Effector memory CD4-positive, alpha-beta T cell (primary cell): ENCODE measurements around the gene MIDN.
"Not testable (repeated sequence)": the region's sequence is repeated elsewhere in the genome, so short reads cannot be mapped to it uniquely, and the experiment has no call there.

Source experiments
- DNase-seq, 3 donors: peaks; one replicate each; pipeline ENCODE4 v3.0.0-alpha.2; 2020
- H3K27ac ChIP-seq: 2 replicates; pipeline ENCODE4 v1.7.0; 2013; ENCODE audit warnings: mild to moderate bottlenecking, low read length, moderate library complexity; ENCODE audit not compliant: insufficient read depth, poor library complexity, severe bottlenecking
- H3K27me3 ChIP-seq: replicated peaks from 2 replicates; pipeline ENCODE4 v1.7.0; 2013; ENCODE audit warnings: mild to moderate bottlenecking, low read length; ENCODE audit not compliant: insufficient read depth, control insufficient read depth, poor library complexity, severe bottlenecking
- H3K36me3 ChIP-seq: 2 replicates; pipeline ENCODE4 v1.7.0; 2013; ENCODE audit warnings: mild to moderate bottlenecking, low read length, moderate library complexity; ENCODE audit not compliant: control insufficient read depth, insufficient read depth
- H3K4me1 ChIP-seq: 2 replicates; pipeline ENCODE4 v1.7.0; 2013; ENCODE audit warnings: low read length, mild to moderate bottlenecking; ENCODE audit not compliant: control insufficient read depth, insufficient read depth, poor library complexity, severe bottlenecking
- H3K4me3 ChIP-seq: 2 replicates; pipeline ENCODE4 v1.7.0; 2013; ENCODE audit warnings: low read length, low read depth, mild to moderate bottlenecking; ENCODE audit not compliant: insufficient read depth, poor library complexity, severe bottlenecking
- H3K9me3 ChIP-seq: 2 replicates; pipeline ENCODE4 v1.7.0; 2013; ENCODE audit warnings: mild to moderate bottlenecking, low read length, moderate library complexity; ENCODE audit not compliant: control insufficient read depth
- total RNA-seq, 3 donors: gene quantifications; one replicate each; lab custom pipeline; 2026; lab: John Stamatoyannopoulos, UW

The MIDN gene
- 176 to 226 (median 188) reads per million in 3 donors for total RNA-seq

GRCh38 chr19:1248139-1248785 is at the start of gene MIDN:
Gene MIDN, plus strand, starts transcription at chr19:1248583. Its CDS starts 1,714 bp downstream, at chr19:1250297.
- Histone ChIP-seq H3K4me3 (peak within 1 kb of the TSS; percentile 62), H3K9me3 (no peaks in the 10 kb centered on the region), H3K27me3 (no peaks in the 10 kb centered on the region), H3K4me1 (peaks cover 41% of the 10 kb centered on the region), H3K36me3 (no peaks in the 10 kb centered on the region), H3K27ac (peak within 1 kb of the TSS; percentile 90)
- DNase-seq: peak; percentile 69 to 74 (median 73)

GRCh38 chr19:1199531-1199930 is 48.9 kb upstream of the MIDN start:
- Histone ChIP-seq H3K27me3 (no peaks in the 10 kb centered on the region), H3K4me3 (no peak overlapping the region), H3K27ac (no peak overlapping the region), H3K4me1 (peaks cover 7% of the 10 kb centered on the region), H3K9me3 (no peaks in the 10 kb centered on the region), H3K36me3 (no peaks in the 10 kb centered on the region)
- no peak for DNase-seq

- not testable (repeated sequence) for H3K36me3 ChIP-seq, H3K4me3 ChIP-seq, H3K9me3 ChIP-seq, H3K27ac ChIP-seq, H3K27me3 ChIP-seq, DNase-seq
- H3K4me1 ChIP-seq: peaks cover 12% of the 10 kb centered on the region
Observed at GRCh38 chr19:1200614-1201013, 47.8 kb upstream of the MIDN start.

DNA sequence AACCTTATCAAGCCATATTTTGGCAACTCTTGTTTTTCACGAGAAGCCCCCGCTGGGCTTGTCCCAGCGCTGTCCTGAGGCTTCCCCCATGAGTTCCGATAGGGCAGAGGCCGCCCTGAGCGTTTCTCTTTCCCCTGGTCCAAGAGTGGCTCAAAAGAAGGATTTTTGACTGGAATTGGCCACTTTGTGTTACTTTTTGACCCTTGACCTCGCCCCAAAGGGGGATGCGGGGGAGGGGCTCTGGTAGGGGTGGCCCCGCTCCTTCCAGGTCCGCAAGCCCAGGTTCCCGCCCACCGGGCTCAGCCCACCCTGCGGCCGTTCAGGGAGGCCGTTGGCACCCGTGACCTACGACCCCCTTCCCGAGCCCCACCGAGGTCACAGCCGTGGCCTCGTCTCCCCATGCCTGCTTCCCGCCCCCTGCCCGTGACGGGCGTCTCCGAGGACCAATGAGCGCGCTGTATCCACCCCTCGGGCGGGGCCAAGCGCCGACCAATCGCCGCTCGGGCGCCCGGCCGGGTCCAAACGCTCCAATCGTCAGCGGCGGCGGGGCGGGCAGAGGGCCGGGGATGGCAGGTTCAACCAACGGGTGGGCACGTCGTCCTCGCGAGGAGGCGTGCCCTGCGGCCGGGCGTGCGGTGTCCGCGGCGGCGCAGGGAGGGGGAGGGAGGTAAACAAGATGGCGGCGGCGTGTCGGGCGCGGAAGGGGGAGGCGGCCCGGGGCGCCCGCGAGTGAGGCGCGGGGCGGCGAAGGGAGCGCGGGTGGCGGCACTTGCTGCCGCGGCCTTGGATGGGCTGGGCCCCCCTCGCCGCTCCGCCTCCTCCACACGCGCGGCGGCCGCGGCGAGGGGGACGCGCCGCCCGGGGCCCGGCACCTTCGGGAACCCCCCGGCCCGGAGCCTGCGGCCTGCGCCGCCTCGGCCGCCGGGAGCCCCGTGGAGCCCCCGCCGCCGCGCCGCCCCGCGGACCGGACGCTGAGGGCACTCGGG is 43.0 kb upstream of the MIDN start, which contains the start of gene STK11:
TSS of gene STK11 (plus strand) at position 665 of the 986 bp plus-strand sequence. CDS start 1,136 bp downstream, outside the sequence.
- H3K9me3 ChIP-seq: no peaks in the 10 kb centered on the region
- peaks cover 7% of the 10 kb centered on the region for H3K36me3 ChIP-seq
- peaks cover 35% of the 10 kb centered on the region for H3K4me1 ChIP-seq
- H3K4me3 ChIP-seq: peak within 1 kb of the TSS; percentile 91
- DNase-seq: peak; percentile 97 to 98 (median 98)
- H3K27me3 ChIP-seq: no peaks in the 10 kb centered on the region
- peak within 1 kb of the TSS; percentile 71 for H3K27ac ChIP-seq

DNA sequence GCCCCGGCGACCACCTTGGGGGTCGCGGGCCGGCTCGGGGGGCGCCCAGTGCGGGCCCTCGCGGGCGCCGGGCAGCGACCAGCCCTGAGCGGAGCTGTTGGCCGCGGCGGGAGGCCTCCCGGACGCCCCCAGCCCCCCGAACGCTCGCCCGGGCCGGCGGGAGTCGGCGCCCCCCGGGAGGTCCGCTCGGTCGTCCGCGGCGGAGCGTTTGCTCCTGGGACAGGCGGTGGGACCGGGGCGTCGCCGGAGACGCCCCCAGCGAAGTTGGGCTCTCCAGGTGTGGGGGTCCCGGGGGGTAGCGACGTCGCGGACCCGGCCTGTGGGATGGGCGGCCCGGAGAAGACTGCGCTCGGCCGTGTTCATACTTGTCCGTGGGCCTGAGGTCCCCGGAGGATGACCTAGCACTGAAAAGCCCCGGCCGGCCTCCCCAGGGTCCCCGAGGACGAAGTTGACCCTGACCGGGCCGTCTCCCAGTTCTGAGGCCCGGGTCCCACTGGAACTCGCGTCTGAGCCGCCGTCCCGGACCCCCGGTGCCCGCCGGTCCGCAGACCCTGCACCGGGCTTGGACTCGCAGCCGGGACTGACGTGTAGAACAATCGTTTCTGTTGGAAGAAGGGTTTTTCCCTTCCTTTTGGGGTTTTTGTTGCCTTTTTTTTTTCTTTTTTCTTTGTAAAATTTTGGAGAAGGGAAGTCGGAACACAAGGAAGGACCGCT is 42.1 kb upstream of the MIDN start:
- Histone ChIP-seq H3K4me3 (peak overlapping the region; percentile 91), H3K36me3 (peaks cover 7% of the 10 kb centered on the region), H3K27ac (peak overlapping the region; percentile 62), H3K9me3 (no peaks in the 10 kb centered on the region), H3K4me1 (peaks cover 37% of the 10 kb centered on the region), H3K27me3 (no peaks in the 10 kb centered on the region)
- no peak for DNase-seq

DNA sequence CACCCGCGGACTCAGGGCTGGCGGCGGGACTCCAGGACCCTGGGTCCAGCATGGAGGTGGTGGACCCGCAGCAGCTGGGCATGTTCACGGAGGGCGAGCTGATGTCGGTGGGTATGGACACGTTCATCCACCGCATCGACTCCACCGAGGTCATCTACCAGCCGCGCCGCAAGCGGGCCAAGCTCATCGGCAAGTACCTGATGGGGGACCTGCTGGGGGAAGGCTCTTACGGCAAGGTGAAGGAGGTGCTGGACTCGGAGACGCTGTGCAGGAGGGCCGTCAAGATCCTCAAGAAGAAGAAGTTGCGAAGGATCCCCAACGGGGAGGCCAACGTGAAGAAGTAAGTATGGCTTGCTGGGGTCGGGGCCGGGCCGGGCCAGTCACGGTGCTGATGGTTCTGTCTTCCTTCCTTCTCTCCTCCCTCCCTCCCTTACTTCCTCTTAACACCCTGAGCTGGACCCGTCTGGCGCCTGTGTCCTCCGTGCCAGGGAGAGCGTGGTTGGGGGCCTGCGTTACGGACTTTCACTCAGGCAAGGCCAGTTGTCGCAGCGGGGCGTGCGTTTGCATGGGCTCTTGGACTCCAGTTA is 41.4 kb upstream of the MIDN start:
- no peaks in the 10 kb centered on the region for H3K9me3 ChIP-seq
- peak in 1 of 3 donors; percentile 9 for DNase-seq
- H3K36me3 ChIP-seq: peaks cover 7% of the 10 kb centered on the region
- peaks cover 41% of the 10 kb centered on the region for H3K4me1 ChIP-seq
- H3K27ac ChIP-seq: peak overlapping the region; percentile 62
- peak overlapping the region; percentile 91 for H3K4me3 ChIP-seq
- H3K27me3 ChIP-seq: no peaks in the 10 kb centered on the region

GRCh38 chr19:1208830-1209229 is 39.6 kb upstream of the MIDN start:
- not testable (repeated sequence) for H3K36me3 ChIP-seq, H3K4me3 ChIP-seq, DNase-seq, H3K27me3 ChIP-seq, H3K9me3 ChIP-seq, H3K27ac ChIP-seq
- H3K4me1 ChIP-seq: peaks cover 42% of the 10 kb centered on the region

- Histone ChIP-seq H3K4me3 (no peak overlapping the region), H3K27me3 (no peaks in the 10 kb centered on the region), H3K27ac (no peak overlapping the region), H3K4me1 (peaks cover 50% of the 10 kb centered on the region), H3K36me3 (peaks cover 7% of the 10 kb centered on the region), H3K9me3 (no peaks in the 10 kb centered on the region)
- no peak for DNase-seq
Observed at GRCh38 chr19:1210227-1210538, 38.2 kb upstream of the MIDN start.

DNA sequence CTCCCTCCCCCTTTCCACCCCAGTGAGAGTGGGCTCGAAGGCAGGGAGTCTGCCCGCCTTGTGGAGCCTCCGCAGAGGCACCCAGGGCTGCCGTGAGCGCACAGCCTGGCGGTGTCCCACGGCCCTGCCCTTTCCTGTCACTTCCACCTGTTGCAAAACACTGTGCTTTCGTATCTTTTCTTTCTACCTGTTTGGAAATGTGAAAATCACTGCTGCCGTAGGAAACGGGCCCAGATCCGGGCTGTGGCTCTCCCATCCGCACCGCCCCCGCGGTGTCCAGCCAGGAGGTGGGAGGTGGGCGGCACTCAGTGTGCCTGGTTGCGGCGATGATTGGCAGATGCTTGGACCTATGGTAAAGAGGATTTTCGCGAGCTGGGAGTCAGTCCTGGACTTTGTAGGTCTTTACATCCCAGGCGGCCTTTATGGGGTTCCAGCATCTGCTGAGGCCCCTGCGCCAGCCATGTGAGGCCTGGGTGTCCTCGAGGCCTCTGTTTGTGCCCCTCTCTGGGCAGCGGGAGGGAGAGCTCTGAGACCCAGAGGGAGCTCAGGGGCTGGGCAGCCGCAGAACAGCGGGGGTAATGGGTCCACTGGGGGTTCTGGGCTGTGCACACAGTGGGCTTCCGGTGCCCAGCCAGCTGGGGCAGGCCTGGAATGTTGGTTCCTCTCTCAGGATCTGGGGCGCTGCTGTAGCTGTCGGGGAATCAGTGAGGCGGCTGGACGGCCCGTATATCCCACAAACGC is 36.7 kb upstream of the MIDN start:
- Histone ChIP-seq H3K27ac (no peak overlapping the region), H3K36me3 (peaks cover 7% of the 10 kb centered on the region), H3K4me1 (peaks cover 45% of the 10 kb centered on the region), H3K9me3 (no peaks in the 10 kb centered on the region), H3K27me3 (no peaks in the 10 kb centered on the region), H3K4me3 (no peak overlapping the region)
- DNase-seq: no peak
